GM23248 (cell line): ENCODE measurements around the gene CDH4.

Source experiments
- EZH2 ChIP-seq: fragments of 200-600 bp; sonication (generic); IDR thresholded peaks from 2 replicates; pipeline ENCODE4 v1.6.1; 2018; ENCODE audit warnings: antibody characterized with exemption, mild to moderate bottlenecking; ENCODE audit not compliant: insufficient read depth, poor library complexity, severe bottlenecking
- EZH2phosphoT487 ChIP-seq: fragments of 200-600 bp; sonication (generic); IDR thresholded peaks from 2 replicates; pipeline ENCODE4 v1.6.1; 2018; ENCODE audit warnings: antibody characterized with exemption, moderate library complexity, mild to moderate bottlenecking, low read depth; ENCODE audit not compliant: insufficient read depth

DNA sequence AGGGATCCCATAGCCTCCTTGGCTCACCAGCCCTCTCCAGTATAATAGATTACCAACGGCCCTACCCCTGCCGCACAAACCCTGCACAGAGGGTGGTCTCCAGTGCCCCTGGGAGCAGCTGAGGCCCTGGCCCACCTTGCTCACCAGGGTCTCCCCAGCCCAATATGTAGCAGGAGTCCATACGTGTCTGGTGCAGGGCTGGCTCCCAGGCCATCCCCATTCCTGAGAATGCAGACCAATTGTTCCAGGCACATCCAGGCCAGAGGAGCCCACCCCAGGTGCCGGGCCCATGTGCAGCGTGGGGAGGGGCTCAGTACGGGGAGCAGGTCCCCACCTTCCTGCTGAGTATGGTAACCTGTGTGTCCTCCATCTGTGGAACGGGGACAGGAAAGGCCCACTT, 561.7 kb downstream of the CDH4 start:
- TF ChIP-seq EZH2 (no peak), EZH2phosphoT487 (no peak)
